ENCODE data around the gene MCAT.

The MCAT gene

GRCh38 chr22:43099095-43099494, 44.1 kb downstream of the MCAT start:
- Histone ChIP-seq H3K27me3 (replicated peaks; ENCODE audit: insufficient read depth, low read length) (no peaks in the 10 kb centered on the region; the same call in 1 of the 2 replicates), H4K20me1 (ENCODE audit: insufficient read depth, low read length) (no peaks in the 10 kb centered on the region), H3K9me2 (replicated peaks; ENCODE audit: insufficient read depth, low read length) (no peaks in the 10 kb centered on the region), H3K9me3 (replicated peaks; ENCODE audit: insufficient read depth, low read length) (no peaks in the 10 kb centered on the region), H3K27ac (ENCODE audit: low read length) (no peak overlapping the region), H2AFZ (ENCODE audit: low read length) (no peak overlapping the region), H3F3A (ENCODE audit: insufficient read depth, low read length) (no peaks in the 10 kb centered on the region), H3K36me3 (replicated peaks; ENCODE audit: insufficient read depth, low read length) (no peaks in the 10 kb centered on the region), H3K79me2 (ENCODE audit: low read length) (no peaks in the 10 kb centered on the region), H3K4me1 (ENCODE audit: low read length) (peaks cover 4% of the 10 kb centered on the region), H3K4me2 (ENCODE audit: low read depth, low read length) (no peak overlapping the region), H3K9ac (ENCODE audit: low read length) (no peak overlapping the region), H3K4me3 (ENCODE audit: low read length) (no peak overlapping the region)
- no peak for TF ChIP-seq EZH2phosphoT487 (IDR thresholded peaks at IDR 0.05; ENCODE audit: low read length)
- TF ChIP-seq, protein P1, sequence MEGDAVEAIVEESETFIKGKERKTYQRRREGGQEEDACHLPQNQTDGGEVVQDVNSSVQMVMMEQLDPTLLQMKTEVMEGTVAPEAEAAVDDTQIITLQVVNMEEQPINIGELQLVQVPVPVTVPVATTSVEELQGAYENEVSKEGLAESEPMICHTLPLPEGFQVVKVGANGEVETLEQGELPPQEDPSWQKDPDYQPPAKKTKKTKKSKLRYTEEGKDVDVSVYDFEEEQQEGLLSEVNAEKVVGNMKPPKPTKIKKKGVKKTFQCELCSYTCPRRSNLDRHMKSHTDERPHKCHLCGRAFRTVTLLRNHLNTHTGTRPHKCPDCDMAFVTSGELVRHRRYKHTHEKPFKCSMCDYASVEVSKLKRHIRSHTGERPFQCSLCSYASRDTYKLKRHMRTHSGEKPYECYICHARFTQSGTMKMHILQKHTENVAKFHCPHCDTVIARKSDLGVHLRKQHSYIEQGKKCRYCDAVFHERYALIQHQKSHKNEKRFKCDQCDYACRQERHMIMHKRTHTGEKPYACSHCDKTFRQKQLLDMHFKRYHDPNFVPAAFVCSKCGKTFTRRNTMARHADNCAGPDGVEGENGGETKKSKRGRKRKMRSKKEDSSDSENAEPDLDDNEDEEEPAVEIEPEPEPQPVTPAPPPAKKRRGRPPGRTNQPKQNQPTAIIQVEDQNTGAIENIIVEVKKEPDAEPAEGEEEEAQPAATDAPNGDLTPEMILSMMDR (IDR thresholded peaks at IDR 0.05; ENCODE audit: low read length) = no peak
- TF ChIP-seq EZH2 (optimal IDR thresholded peaks at IDR 0.05; ENCODE audit: low read depth, low read length) = no peak
- DNase-seq = no peak

DNA sequence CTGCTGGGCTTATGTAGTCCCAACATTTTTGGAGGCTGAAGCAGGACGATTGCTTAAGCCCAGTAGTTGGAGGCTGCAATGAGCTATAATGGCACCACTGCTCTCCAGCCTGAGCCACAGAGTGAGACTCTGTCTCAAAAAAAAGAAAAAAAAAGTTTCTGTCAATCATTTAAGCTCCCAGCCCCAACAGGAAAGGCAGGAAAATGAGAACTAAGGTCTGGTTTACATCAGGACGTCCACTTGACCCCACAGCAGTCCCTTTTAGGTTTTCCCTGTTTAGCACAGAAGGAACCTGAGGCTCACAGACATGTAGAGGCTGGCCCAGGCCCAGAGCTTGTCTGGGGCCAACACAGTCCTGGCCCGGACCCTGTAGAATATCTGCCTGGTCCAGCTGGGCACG, 44.8 kb downstream of the MCAT start:
- no peaks in the 10 kb centered on the region; the same call in 1 of the 2 replicates for H3K27me3 ChIP-seq (replicated peaks; ENCODE audit: insufficient read depth, low read length)
- H3K4me2 ChIP-seq (ENCODE audit: low read depth, low read length) = no peak overlapping the region
- TF ChIP-seq, protein P1 (IDR thresholded peaks at IDR 0.05; ENCODE audit: low read length) = no peak
- TF ChIP-seq EZH2 (optimal IDR thresholded peaks at IDR 0.05; ENCODE audit: low read depth, low read length) (no peak), EZH2phosphoT487 (IDR thresholded peaks at IDR 0.05; ENCODE audit: low read length) (no peak)
- no peak overlapping the region for H3K9ac ChIP-seq (ENCODE audit: low read length)
- no peaks in the 10 kb centered on the region for H3K4me1 ChIP-seq (ENCODE audit: low read length)
- no peak overlapping the region for H3K27ac ChIP-seq (ENCODE audit: low read length)
- H3K4me3 ChIP-seq (ENCODE audit: low read length) = no peak overlapping the region
- H3K79me2 ChIP-seq (ENCODE audit: low read length) = no peaks in the 10 kb centered on the region
- no peaks in the 10 kb centered on the region for H3F3A ChIP-seq (ENCODE audit: insufficient read depth, low read length)
- no peaks in the 10 kb centered on the region for H3K9me3 ChIP-seq (replicated peaks; ENCODE audit: insufficient read depth, low read length)
- no peak overlapping the region for H2AFZ ChIP-seq (ENCODE audit: low read length)
- H3K36me3 ChIP-seq (replicated peaks; ENCODE audit: insufficient read depth, low read length) = no peaks in the 10 kb centered on the region
- DNase-seq = no peak
- no peaks in the 10 kb centered on the region for H4K20me1 ChIP-seq (ENCODE audit: insufficient read depth, low read length)
- no peaks in the 10 kb centered on the region for H3K9me2 ChIP-seq (replicated peaks; ENCODE audit: insufficient read depth, low read length)

DNA sequence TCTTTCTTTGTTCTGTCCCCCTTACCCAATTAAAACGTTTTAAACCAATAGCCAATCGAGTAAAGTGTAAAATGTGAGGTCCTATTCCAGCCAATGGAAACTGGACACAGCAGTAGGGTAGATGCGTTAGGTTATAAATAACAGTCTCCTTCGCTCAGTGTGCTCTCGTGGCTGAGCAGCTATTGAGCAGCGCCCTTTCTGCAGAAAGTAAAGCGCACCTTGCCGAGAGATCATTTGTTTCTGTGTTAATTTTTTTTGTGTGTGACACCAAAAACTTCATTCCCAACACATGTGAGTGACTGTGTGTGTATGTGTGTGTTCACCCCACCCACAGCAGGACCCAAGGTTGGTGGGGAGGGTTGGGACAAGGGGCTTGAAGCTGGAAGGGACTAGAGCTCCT, 46.8 kb downstream of the MCAT start:
- Histone ChIP-seq H3K4me2 (ENCODE audit: low read depth, low read length) (no peak overlapping the region), H3K36me3 (replicated peaks; ENCODE audit: insufficient read depth, low read length) (no peaks in the 10 kb centered on the region), H3F3A (ENCODE audit: insufficient read depth, low read length) (no peaks in the 10 kb centered on the region), H3K79me2 (ENCODE audit: low read length) (no peaks in the 10 kb centered on the region), H2AFZ (ENCODE audit: low read length) (no peak overlapping the region), H3K9me2 (replicated peaks; ENCODE audit: insufficient read depth, low read length) (no peaks in the 10 kb centered on the region), H3K4me1 (ENCODE audit: low read length) (no peaks in the 10 kb centered on the region), H3K9ac (ENCODE audit: low read length) (no peak overlapping the region), H3K27me3 (replicated peaks; ENCODE audit: insufficient read depth, low read length) (no peaks in the 10 kb centered on the region; the same call in 1 of the 2 replicates), H3K9me3 (replicated peaks; ENCODE audit: insufficient read depth, low read length) (no peaks in the 10 kb centered on the region), H3K4me3 (ENCODE audit: low read length) (no peak overlapping the region), H4K20me1 (ENCODE audit: insufficient read depth, low read length) (no peaks in the 10 kb centered on the region), H3K27ac (ENCODE audit: low read length) (no peak overlapping the region)
- TF ChIP-seq EZH2 (optimal IDR thresholded peaks at IDR 0.05; ENCODE audit: low read depth, low read length) (no peak), EZH2phosphoT487 (IDR thresholded peaks at IDR 0.05; ENCODE audit: low read length) (no peak)
- TF ChIP-seq, protein P1 (IDR thresholded peaks at IDR 0.05; ENCODE audit: low read length) = no peak
- DNase-seq = no peak

Data from MM.1S (cell line).